GM19372 (cell line): ENCODE measurements around the gene EDIL3.
"Not testable (repeated sequence)": the region's sequence is repeated elsewhere in the genome, so short reads cannot be mapped to it uniquely, and the experiment has no call there.

Experiments
- ATAC-seq: cut with Tn5 transposase; IDR thresholded peaks from one replicate; pipeline ENCODE4 v1.9.1; 2021; ENCODE audit warnings: mild to moderate bottlenecking, low read depth, moderate library complexity; ENCODE audit not compliant: unreplicated experiment

The EDIL3 gene

DNA sequence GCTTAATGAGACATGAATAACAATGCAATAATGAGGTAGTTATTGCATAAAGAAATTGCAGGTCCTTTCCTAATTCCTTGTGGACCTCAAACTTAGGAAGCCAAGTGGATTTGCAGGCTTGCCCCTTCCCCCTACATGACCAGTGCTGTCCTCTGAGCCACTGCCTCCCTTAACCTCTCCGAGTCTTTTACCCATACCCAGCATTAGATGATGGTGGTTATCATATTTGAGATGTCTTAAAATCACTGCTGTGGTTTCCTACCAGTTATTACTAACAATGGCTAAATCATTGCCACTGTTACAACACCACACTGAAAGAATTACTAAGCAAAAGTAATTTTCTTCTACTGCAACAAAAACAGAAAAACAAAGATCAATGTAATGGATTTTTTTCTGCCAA lies 170.8 kb downstream of the EDIL3 start:
- ATAC-seq: no peak

GRCh38 chr5:84213212-84213611 lies 171.5 kb downstream of the EDIL3 start:
- no peak for ATAC-seq

- ATAC-seq: no peak
These were observed 179.9 kb downstream of the EDIL3 start for GRCh38 chr5:84204772-84205171.

GRCh38 chr5:84202136-84202535 lies 182.5 kb downstream of the EDIL3 start:
- ATAC-seq: no peak

DNA sequence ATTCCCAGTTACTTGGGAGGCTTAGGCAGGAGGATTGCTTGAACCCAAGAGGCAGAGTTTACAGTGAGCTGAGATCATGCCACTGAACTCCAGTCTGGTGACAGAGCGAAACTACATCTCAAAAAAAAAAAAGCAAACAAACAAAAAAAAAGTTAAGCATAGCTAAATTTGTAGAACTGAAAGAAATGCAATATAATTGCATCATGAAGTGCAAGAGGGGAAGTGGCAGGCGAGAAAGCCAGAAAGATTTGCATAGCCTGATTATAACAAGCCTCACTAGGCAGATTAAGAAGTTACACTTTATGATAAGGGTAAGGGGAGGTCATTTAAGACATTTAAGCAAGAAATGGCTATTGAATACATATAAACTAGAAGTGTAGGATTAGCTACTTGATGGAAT lies 187.1 kb downstream of the EDIL3 start:
- no peak for ATAC-seq

GRCh38 chr5:84191281-84191680 lies 193.4 kb downstream of the EDIL3 start:
- ATAC-seq: no peak

DNA sequence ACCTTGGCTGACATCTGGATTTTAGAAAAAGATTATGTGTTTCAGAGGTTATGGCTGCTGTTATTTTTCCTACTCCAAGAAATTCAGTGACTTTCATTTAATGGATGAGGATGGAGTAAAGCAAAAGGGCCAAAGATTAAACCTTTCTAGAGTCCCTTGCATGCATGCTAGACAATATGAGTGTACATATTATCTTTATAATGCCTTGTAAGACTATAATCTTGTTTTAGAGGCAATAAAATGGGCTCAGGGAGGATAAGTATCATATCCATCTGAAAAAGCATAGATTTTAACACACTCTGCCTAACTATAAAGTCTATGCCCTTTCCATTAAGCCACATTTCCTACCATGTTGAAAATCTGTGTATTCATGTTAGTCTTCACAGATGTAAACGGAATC lies 199.8 kb downstream of the EDIL3 start:
- ATAC-seq: no peak

GRCh38 chr5:84181093-84181492 lies 203.6 kb downstream of the EDIL3 start:
- no peak for ATAC-seq

- no peak for ATAC-seq
These were observed 215.8 kb downstream of the EDIL3 start for GRCh38 chr5:84168841-84169240.

GRCh38 chr5:84163671-84164070 lies 221.0 kb downstream of the EDIL3 start:
- ATAC-seq: no peak

DNA sequence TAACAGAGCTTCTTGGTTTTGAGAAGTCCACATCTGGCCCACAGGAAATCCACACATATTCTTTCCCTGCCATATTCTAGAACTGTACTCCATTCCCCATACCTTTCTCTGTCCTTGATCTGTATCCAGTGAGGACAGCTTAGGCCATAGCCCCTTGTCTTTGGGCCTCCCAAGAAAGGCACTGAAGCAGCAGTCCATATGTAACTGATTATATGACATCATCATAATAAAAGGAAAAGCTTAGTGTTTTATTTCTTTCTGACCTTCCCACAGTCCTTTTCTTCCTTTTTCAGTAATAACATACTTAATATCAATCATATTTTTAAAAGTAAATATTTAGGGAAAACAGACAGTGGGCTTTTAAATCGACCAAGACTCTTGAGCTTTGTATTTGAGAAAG lies 222.0 kb downstream of the EDIL3 start:
- ATAC-seq: no peak

DNA sequence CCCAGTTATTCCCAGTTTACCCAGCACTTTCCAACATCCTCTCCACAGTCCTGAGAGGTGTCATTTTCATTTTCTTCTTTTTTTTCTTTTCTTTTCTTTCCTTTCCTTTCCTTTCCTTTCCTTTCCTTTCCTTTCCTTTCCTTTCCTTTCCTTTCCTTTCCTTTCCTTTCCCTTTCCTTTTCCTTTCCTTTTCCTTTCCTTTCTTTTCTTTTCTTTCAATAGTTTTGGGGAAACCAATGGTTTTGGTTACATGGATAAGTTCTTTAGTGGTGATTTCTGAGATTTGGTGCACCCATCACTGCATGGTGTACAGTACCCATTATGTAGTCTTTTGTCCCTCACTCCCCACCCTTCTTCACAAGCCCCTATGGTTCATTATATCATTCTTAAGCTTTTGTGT lies 224.0 kb downstream of the EDIL3 start:
- not testable (repeated sequence) for ATAC-seq

- no peak for ATAC-seq
These were observed 235.6 kb downstream of the EDIL3 start for GRCh38 chr5:84149094-84149493.

- ATAC-seq: no peak
These were observed 236.0 kb downstream of the EDIL3 start for GRCh38 chr5:84148651-84149050.

- no peak for ATAC-seq
These were observed 247.1 kb downstream of the EDIL3 start for GRCh38 chr5:84137541-84137940.

DNA sequence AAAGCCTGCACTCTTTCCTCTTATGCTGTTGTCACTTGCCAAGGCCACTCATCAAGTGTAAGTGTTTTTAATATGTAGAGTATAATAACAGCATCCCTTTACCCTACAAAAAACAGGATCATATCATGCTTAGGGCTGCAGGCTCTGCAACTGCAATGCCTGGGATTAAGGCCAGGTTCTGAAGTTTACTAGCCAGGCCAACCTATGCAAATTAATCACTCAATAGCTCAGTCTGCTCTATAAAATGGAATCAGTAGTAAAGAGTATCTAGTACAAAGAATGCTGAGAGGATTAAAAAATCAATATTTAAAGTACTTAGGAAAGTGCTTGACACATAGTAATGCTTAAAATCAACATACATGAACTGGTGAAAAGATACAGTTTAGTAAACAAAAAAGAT lies 253.3 kb downstream of the EDIL3 start:
- no peak for ATAC-seq

- ATAC-seq: no peak
These were observed 254.6 kb downstream of the EDIL3 start for GRCh38 chr5:84130006-84130580.

GRCh38 chr5:84125216-84125615 lies 259.5 kb downstream of the EDIL3 start:
- ATAC-seq: no peak

DNA sequence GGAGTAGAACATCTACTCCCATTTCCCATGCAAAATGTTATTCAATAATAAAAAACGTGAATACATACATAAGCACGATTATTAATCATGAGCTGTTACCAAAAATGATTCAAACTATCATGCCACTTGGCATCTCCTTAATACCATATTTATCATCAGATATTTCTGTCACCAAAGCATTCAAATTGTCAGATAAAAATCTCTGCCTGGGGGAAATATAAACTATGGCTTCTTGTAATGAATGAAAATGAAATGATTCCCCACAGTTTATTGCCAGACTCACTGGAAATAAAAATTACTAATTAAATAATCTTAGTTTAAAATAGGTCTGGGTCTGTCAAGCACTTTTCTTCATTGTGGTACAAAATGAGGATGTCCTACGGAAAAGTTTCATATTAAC lies 265.4 kb downstream of the EDIL3 start:
- ATAC-seq: no peak

DNA sequence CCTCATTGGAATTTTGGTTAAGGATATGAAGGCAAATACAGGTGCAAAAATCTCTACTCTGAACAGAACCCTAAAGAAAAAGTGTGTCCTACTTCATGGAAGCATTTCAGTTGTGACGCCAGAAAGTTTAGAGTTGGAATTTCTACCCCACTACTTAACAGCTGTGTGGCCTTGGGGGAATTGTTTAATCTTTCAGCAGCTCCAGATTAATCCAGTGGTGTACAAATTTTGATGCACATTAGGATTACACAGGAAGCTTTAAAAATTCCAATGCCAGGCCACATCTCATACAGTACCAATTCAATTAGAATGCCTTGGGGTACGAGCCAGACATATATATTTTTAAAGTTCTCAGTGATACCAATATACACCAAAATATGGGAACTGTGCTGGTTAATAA lies 266.1 kb downstream of the EDIL3 start:
- ATAC-seq: no peak

GRCh38 chr5:84115727-84116126 lies 269.0 kb downstream of the EDIL3 start:
- no peak for ATAC-seq

DNA sequence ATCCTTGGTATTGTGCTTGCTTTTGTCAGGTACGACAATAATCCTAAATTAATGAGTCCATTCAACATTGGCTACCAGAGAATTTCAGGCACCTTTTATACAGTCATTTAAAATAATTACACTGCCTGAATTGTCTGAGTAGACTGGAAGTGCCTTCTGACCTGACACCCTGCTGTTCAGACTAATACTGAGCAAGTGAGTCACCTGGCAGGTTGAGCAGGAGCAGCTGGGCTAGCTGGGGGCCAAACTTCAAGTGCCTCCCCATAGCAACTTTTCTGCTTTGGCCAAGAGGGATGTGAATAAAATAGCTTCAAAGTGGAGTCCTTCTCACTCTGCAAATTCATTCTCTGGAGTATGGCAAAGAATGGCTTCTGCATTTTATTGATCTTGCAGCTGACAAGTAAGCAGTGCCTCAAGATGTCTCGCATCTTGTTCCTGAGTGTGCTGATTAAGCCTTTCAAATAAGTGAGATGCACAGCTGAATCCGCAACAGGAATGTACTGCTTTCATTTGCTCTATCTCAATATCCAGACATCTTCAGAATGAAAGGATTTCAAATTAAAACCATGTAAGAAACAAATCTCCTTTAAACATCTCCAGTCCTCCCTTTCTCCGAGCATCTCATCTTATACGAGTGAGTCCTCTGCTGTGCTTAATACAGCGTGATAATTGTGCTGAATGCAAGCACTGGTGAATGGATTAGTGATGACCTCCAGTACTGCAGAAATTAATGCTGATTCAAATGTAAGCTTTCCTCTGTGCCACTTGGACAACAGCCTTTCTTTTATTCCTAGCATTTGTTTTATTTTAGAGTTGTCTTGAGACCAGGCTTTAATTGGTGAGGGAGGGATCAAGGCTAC lies 271.2 kb downstream of the EDIL3 start:
- no peak for ATAC-seq
